Measurements from ENCODE around the gene TKFC. TPM values are rescaled to one million over a fixed set of nuclear protein-coding genes. Genes with fewer than 3 reads are reported as not detected.

TKFC gene
- total RNA-seq, 1 donor from 2014 or later: 6.8 TPM

- Histone ChIP-seq H3K4me1 (ENCODE audit: control insufficient read depth in 3 of 3, insufficient read depth in 3 of 3, low read length in 3 of 3) (no peaks in the 10 kb centered on the region), H3K27ac (ENCODE audit: low read depth, low read length) (no peak overlapping the region), H3K27me3 (ENCODE audit: control insufficient read depth in 3 of 3, insufficient read depth in 3 of 3, low read length in 3 of 3) (no peaks in the 10 kb centered on the region), H3K36me3 (ENCODE audit: control insufficient read depth in 3 of 3, insufficient read depth in 3 of 3, low read length in 3 of 3) (peaks cover 69 to 96% (median 90%) of the 10 kb centered on the region in 3 donors), H3K4me3 (ENCODE audit: low read length in 3 of 3) (no peak overlapping the region), H3K9ac (ENCODE audit: low read depth in 1 of 3, low read length in 3 of 3) (no peak overlapping the region), H3K9me3 (ENCODE audit: control insufficient read depth in 3 of 3, low read length in 3 of 3) (no peaks in the 10 kb centered on the region)
These were observed 22.3 kb upstream of the TKFC start for GRCh38 chr11:61310749-61311148.

GRCh38 chr11:61315260-61315659 is 17.8 kb upstream of the TKFC start:
- peaks cover 54 to 84% (median 80%) of the 10 kb centered on the region in 3 donors for H3K36me3 ChIP-seq (ENCODE audit: control insufficient read depth in 3 of 3, insufficient read depth in 3 of 3, low read length in 3 of 3)
- H3K9me3 ChIP-seq (ENCODE audit: control insufficient read depth in 3 of 3, low read length in 3 of 3): no peaks in the 10 kb centered on the region
- no peak overlapping the region for H3K9ac ChIP-seq (ENCODE audit: low read depth in 1 of 3, low read length in 3 of 3)
- H3K4me3 ChIP-seq (ENCODE audit: low read length in 3 of 3): no peak overlapping the region
- H3K27me3 ChIP-seq (ENCODE audit: control insufficient read depth in 3 of 3, insufficient read depth in 3 of 3, low read length in 3 of 3): no peaks in the 10 kb centered on the region
- no peak overlapping the region for H3K27ac ChIP-seq (ENCODE audit: low read depth, low read length)
- H3K4me1 ChIP-seq (ENCODE audit: control insufficient read depth in 3 of 3, insufficient read depth in 3 of 3, low read length in 3 of 3): no peaks in the 10 kb centered on the region

- Histone ChIP-seq H3K4me3 (ENCODE audit: low read length in 3 of 3) (no peak overlapping the region), H3K4me1 (ENCODE audit: control insufficient read depth in 3 of 3, insufficient read depth in 3 of 3, low read length in 3 of 3) (peaks cover 23 to 32% (median 28%) of the 10 kb centered on the region in 3 donors), H3K9me3 (ENCODE audit: control insufficient read depth in 3 of 3, low read length in 3 of 3) (no peaks in the 10 kb centered on the region), H3K27me3 (ENCODE audit: control insufficient read depth in 3 of 3, insufficient read depth in 3 of 3, low read length in 3 of 3) (no peaks in the 10 kb centered on the region), H3K9ac (ENCODE audit: low read depth in 1 of 3, low read length in 3 of 3) (peak overlapping the region in 1 of 3 donors; percentile 20), H3K36me3 (ENCODE audit: control insufficient read depth in 3 of 3, insufficient read depth in 3 of 3, low read length in 3 of 3) (peaks cover 32 to 59% (median 56%) of the 10 kb centered on the region in 3 donors), H3K27ac (ENCODE audit: low read depth, low read length) (no peak overlapping the region)
These were observed 7.2 kb upstream of the TKFC start for GRCh38 chr11:61325649-61326414.

GRCh38 chr11:61327669-61328071 is 5.4 kb upstream of the TKFC start:
- Histone ChIP-seq H3K27ac (ENCODE audit: low read depth, low read length) (peak overlapping the region; percentile 1), H3K9me3 (ENCODE audit: control insufficient read depth in 3 of 3, low read length in 3 of 3) (no peaks in the 10 kb centered on the region), H3K4me1 (ENCODE audit: control insufficient read depth in 3 of 3, insufficient read depth in 3 of 3, low read length in 3 of 3) (peaks cover 36 to 49% (median 42%) of the 10 kb centered on the region in 3 donors), H3K9ac (ENCODE audit: low read depth in 1 of 3, low read length in 3 of 3) (no peak overlapping the region), H3K4me3 (ENCODE audit: low read length in 3 of 3) (no peak overlapping the region), H3K36me3 (ENCODE audit: control insufficient read depth in 3 of 3, insufficient read depth in 3 of 3, low read length in 3 of 3) (peaks cover 19 to 42% (median 41%) of the 10 kb centered on the region in 3 donors), H3K27me3 (ENCODE audit: control insufficient read depth in 3 of 3, insufficient read depth in 3 of 3, low read length in 3 of 3) (no peaks in the 10 kb centered on the region)

- peak overlapping the region; percentile 1 for H3K27ac ChIP-seq (ENCODE audit: low read depth, low read length)
- H3K36me3 ChIP-seq (ENCODE audit: control insufficient read depth in 3 of 3, insufficient read depth in 3 of 3, low read length in 3 of 3): peaks cover 13 to 35% (median 34%) of the 10 kb centered on the region in 3 donors
- no peak overlapping the region for H3K9ac ChIP-seq (ENCODE audit: low read depth in 1 of 3, low read length in 3 of 3)
- H3K9me3 ChIP-seq (ENCODE audit: control insufficient read depth in 3 of 3, low read length in 3 of 3): no peaks in the 10 kb centered on the region
- no peak overlapping the region for H3K4me3 ChIP-seq (ENCODE audit: low read length in 3 of 3)
- H3K4me1 ChIP-seq (ENCODE audit: control insufficient read depth in 3 of 3, insufficient read depth in 3 of 3, low read length in 3 of 3): peaks cover 37 to 52% (median 43%) of the 10 kb centered on the region in 3 donors
- H3K27me3 ChIP-seq (ENCODE audit: control insufficient read depth in 3 of 3, insufficient read depth in 3 of 3, low read length in 3 of 3): no peaks in the 10 kb centered on the region
These were observed 4.7 kb upstream of the TKFC start for GRCh38 chr11:61328351-61328750.

- no peak overlapping the region for H3K27ac ChIP-seq (ENCODE audit: low read depth, low read length)
- H3K27me3 ChIP-seq (ENCODE audit: control insufficient read depth in 3 of 3, insufficient read depth in 3 of 3, low read length in 3 of 3): no peaks in the 10 kb centered on the region
- no peaks in the 10 kb centered on the region for H3K9me3 ChIP-seq (ENCODE audit: control insufficient read depth in 3 of 3, low read length in 3 of 3)
- peaks cover 3 to 27% (median 26%) of the 10 kb centered on the region in 3 donors for H3K36me3 ChIP-seq (ENCODE audit: control insufficient read depth in 3 of 3, insufficient read depth in 3 of 3, low read length in 3 of 3)
- peaks cover 47 to 67% (median 58%) of the 10 kb centered on the region in 3 donors for H3K4me1 ChIP-seq (ENCODE audit: control insufficient read depth in 3 of 3, insufficient read depth in 3 of 3, low read length in 3 of 3)
- no peak overlapping the region for H3K9ac ChIP-seq (ENCODE audit: low read depth in 1 of 3, low read length in 3 of 3)
- H3K4me3 ChIP-seq (ENCODE audit: low read length in 3 of 3): no peak overlapping the region
These were observed 3.2 kb upstream of the TKFC start for GRCh38 chr11:61329871-61330270.

- no peaks in the 10 kb centered on the region for H3K27me3 ChIP-seq (ENCODE audit: control insufficient read depth in 3 of 3, insufficient read depth in 3 of 3, low read length in 3 of 3)
- no peak overlapping the region for H3K27ac ChIP-seq (ENCODE audit: low read depth, low read length)
- peaks cover 50 to 70% (median 58%) of the 10 kb centered on the region in 3 donors for H3K4me1 ChIP-seq (ENCODE audit: control insufficient read depth in 3 of 3, insufficient read depth in 3 of 3, low read length in 3 of 3)
These were observed 1.4 kb upstream of the TKFC start for GRCh38 chr11:61331651-61332050.

GRCh38 chr11:61332281-61332796 is 689 bp upstream of the TKFC start:
- Histone ChIP-seq H3K4me1 (ENCODE audit: control insufficient read depth in 3 of 3, insufficient read depth in 3 of 3, low read length in 3 of 3) (peaks cover 43 to 65% (median 53%) of the 10 kb centered on the region in 3 donors), H3K9ac (ENCODE audit: low read depth in 1 of 3, low read length in 3 of 3) (peak overlapping the region; percentile 96 to 99 (median 99)), H3K27ac (ENCODE audit: low read depth, low read length) (peak overlapping the region; percentile 95), H3K27me3 (ENCODE audit: control insufficient read depth in 3 of 3, insufficient read depth in 3 of 3, low read length in 3 of 3) (no peaks in the 10 kb centered on the region), H3K9me3 (ENCODE audit: control insufficient read depth in 3 of 3, low read length in 3 of 3) (no peaks in the 10 kb centered on the region), H3K36me3 (ENCODE audit: control insufficient read depth in 3 of 3, insufficient read depth in 3 of 3, low read length in 3 of 3) (peaks cover 3 to 16% (median 12%) of the 10 kb centered on the region in 3 donors), H3K4me3 (ENCODE audit: low read length in 3 of 3) (peak overlapping the region; percentile 95 to 100 (median 97))

More at GRCh38 chr11:61331651-61332050, 1.4 kb upstream of the TKFC start:
- Histone ChIP-seq H3K9me3 (ENCODE audit: control insufficient read depth in 3 of 3, low read length in 3 of 3) (no peaks in the 10 kb centered on the region), H3K4me3 (ENCODE audit: low read length in 3 of 3) (peak overlapping the region; percentile 95 to 100 (median 97)), H3K9ac (ENCODE audit: low read depth in 1 of 3, low read length in 3 of 3) (peak overlapping the region; percentile 96 to 99 (median 99)), H3K36me3 (ENCODE audit: control insufficient read depth in 3 of 3, insufficient read depth in 3 of 3, low read length in 3 of 3) (peaks cover 3 to 17% (median 14%) of the 10 kb centered on the region in 3 donors)

GRCh38 chr11:61333550-61334433 is 764 bp downstream of the TKFC start:
- H3K4me3 ChIP-seq (ENCODE audit: low read length in 3 of 3): peak overlapping the region; percentile 95 to 100 (median 97)
- peak overlapping the region; percentile 96 to 99 (median 99) for H3K9ac ChIP-seq (ENCODE audit: low read depth in 1 of 3, low read length in 3 of 3)
- no peaks in the 10 kb centered on the region for H3K9me3 ChIP-seq (ENCODE audit: control insufficient read depth in 3 of 3, low read length in 3 of 3)
- H3K27me3 ChIP-seq (ENCODE audit: control insufficient read depth in 3 of 3, insufficient read depth in 3 of 3, low read length in 3 of 3): no peaks in the 10 kb centered on the region
- peak overlapping the region; percentile 95 for H3K27ac ChIP-seq (ENCODE audit: low read depth, low read length)
- peaks cover 39 to 57% (median 46%) of the 10 kb centered on the region in 3 donors for H3K4me1 ChIP-seq (ENCODE audit: control insufficient read depth in 3 of 3, insufficient read depth in 3 of 3, low read length in 3 of 3)
- peaks cover 5 to 11% (median 10%) of the 10 kb centered on the region in 3 donors for H3K36me3 ChIP-seq (ENCODE audit: control insufficient read depth in 3 of 3, insufficient read depth in 3 of 3, low read length in 3 of 3)

Data from skeletal muscle tissue (tissue), 4 donors.